Esophagus squamous epithelium (tissue), 4 donors: ENCODE data around the gene TUBE1. TPM values are rescaled to one million over a fixed set of nuclear protein-coding genes. Genes with fewer than 3 reads are reported as not detected.

ENCODE experiments used
- total RNA-seq, 4 donors: library from RNA; depleted of rRNA; stranded (reverse); fragments of >200 nt; gene quantifications; one replicate each; pipeline ENCODE4 v1.1.0, GENCODE V29; 2016

Gene TUBE1
- total RNA-seq, 4 donors from 2014 or later = 9.7 to 28.4 (median 12.9) TPM

Other genes starting within 250 kb of the TUBE1 start
- 10 to 100 TPM; 11.8 to 54.6 (median 21.4) TPM for gene FYN, start 214.0 kb downstream of the TUBE1 start, total RNA-seq
- under 1 TPM in 1 of 4 donors, not detected in 3; 0.38 TPM for gene CCN6, start 33.4 kb downstream of the TUBE1 start, total RNA-seq
- 1 to 10 TPM in 3 of 4 donors, under 1 TPM in 1; 0.76 to 7.4 (median 2.4) TPM for gene FAM229B, start 109 bp upstream of the TUBE1 start, total RNA-seq
- 100 to 1,000 TPM in 1 of 4 donors, 10 to 100 TPM in 1, 1 to 10 TPM in 2; 8.1 to 116 (median 19.0) TPM for gene LAMA4, start 167.1 kb upstream of the TUBE1 start, total RNA-seq